Endodermal cell (in vitro differentiated cells): ENCODE results near the gene PCK2. TPM values are rescaled to one million over a fixed set of nuclear protein-coding genes. Genes with fewer than 3 reads are reported as not detected.

Experiments
- DNase-seq: peaks from one replicate; pipeline ENCODE4 v3.0.0-alpha.2; 2017
- H3K27ac ChIP-seq: 2 replicates; pipeline ENCODE4 v1.5.1; 2013; ENCODE audit warnings: mild to moderate bottlenecking, low read depth, low read length, moderate library complexity
- H3K27me3 ChIP-seq: 2 replicates; pipeline ENCODE4 v1.6.1; 2013; ENCODE audit warnings: mild to moderate bottlenecking, low read length, moderate library complexity; ENCODE audit not compliant: insufficient read depth, control insufficient read depth, poor library complexity, severe bottlenecking
- H3K36me3 ChIP-seq: 2 replicates; pipeline ENCODE4 v1.7.0; 2013; ENCODE audit warnings: mild to moderate bottlenecking, low read length, moderate library complexity; ENCODE audit not compliant: control insufficient read depth, insufficient read depth
- H3K4me1 ChIP-seq: one replicate; pipeline ENCODE4 v1.7.0; 2013; ENCODE audit warnings: low read length; ENCODE audit not compliant: control insufficient read depth, insufficient read depth
- H3K4me3 ChIP-seq: 2 replicates; pipeline ENCODE4 v1.5.1; 2013; ENCODE audit warnings: mild to moderate bottlenecking, low read length, moderate library complexity
- H3K9ac ChIP-seq: 2 replicates; pipeline ENCODE4 v1.6.1; 2013; ENCODE audit warnings: mild to moderate bottlenecking, low read length, moderate library complexity; ENCODE audit not compliant: poor library complexity, severe bottlenecking; ENCODE audit errors: extremely low read depth
- H3K9me3 ChIP-seq: 2 replicates; pipeline ENCODE4 v1.6.1; 2013; ENCODE audit warnings: mild to moderate bottlenecking, low read length, moderate library complexity; ENCODE audit not compliant: control insufficient read depth
- H3K27ac Mint-ChIP-seq: 2 replicates; pipeline ENCODE4 v1.8.0; 2020; ENCODE audit warnings: mixed read lengths
- H3K27me3 Mint-ChIP-seq: 2 replicates; pipeline ENCODE4 v1.8.0; 2021; ENCODE audit warnings: mild to moderate bottlenecking, mixed read lengths; ENCODE audit not compliant: insufficient read depth
- H3K36me3 Mint-ChIP-seq: 2 replicates; pipeline ENCODE4 v1.8.0; 2020; ENCODE audit warnings: low read depth, mixed read lengths
- H3K4me1 Mint-ChIP-seq: 2 replicates; pipeline ENCODE4 v1.8.0; 2020; ENCODE audit warnings: mixed read lengths
- H3K4me3 Mint-ChIP-seq: 2 replicates; pipeline ENCODE4 v1.8.0; 2020; ENCODE audit warnings: mild to moderate bottlenecking, moderate library complexity, mixed read lengths
- H3K9me3 Mint-ChIP-seq: 2 replicates; pipeline ENCODE4 v1.8.0; 2020; ENCODE audit warnings: mild to moderate bottlenecking, mixed read lengths
- WGBS, 2 experiments: methylation state at CpG; one replicate each; pipeline versions ENCODE4 v1.1.5 to v1.1.7; 2013; ENCODE audit warnings: missing lambda C conversion rate in 2 of 2, mixed read lengths in 1 of 2; ENCODE audit not compliant: insufficient coverage in 1 of 2, insufficient read length in 1 of 2; 5-methylcytosine and 5-hydroxymethylcytosine counted together
- total RNA-seq, 2 donors: library from RNA; stranded (reverse); fragmentation: NEBNext Ultra II Directional in 1 of 2; extraction: Animal tissue kit (Norgen Biotek cat#: 25700) in 1 of 2; gene quantifications; 2 replicates in 1 of 2; 3 replicates in 1 of 2; pipeline ENCODE4 v1.2.1, GENCODE V29; 2021
- TF ChIP-seq, protein P1 (sequence below): fragments of 200-600 bp; sonication (generic); conservative IDR thresholded peaks from 2 replicates; pipeline ENCODE4 v1.5.0; 2021; ENCODE audit warnings: antibody characterized with exemption, mild to moderate bottlenecking

Gene PCK2
- total RNA-seq, 2 donors from 2014 or later = 37.7 to 42.8 TPM

DNA sequence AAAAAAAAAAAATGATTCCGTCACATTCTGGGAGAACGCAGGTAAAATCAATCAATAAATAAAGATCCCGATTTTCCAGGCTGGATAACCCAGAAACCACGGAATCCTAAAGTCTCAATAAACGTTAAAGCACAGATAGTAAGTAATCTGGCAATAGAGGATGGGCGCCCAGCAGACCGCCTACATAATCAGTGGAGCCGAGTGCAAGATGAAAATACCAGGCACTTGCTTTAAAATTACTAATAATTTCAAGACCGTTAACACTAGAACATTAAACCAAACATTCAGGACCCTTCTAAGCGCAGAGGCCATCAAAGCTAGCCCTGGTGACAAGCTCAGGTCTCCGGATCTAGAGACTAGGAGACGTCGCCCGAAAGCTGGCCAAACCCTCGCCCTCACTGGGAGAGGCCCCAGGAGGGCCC, 19.3 kb downstream of the PCK2 start:
- H3K27me3 ChIP-seq = no peaks in the 10 kb centered on the region
- peaks cover 18% of the 10 kb centered on the region for H3K36me3 ChIP-seq
- peak overlapping the region; percentile 87 for H3K4me3 Mint-ChIP-seq
- no peaks in the 10 kb centered on the region for H3K4me1 ChIP-seq
- peak overlapping the region; percentile 90 for H3K27ac ChIP-seq
- peak overlapping the region; percentile 99 for H3K27ac Mint-ChIP-seq
- H3K36me3 Mint-ChIP-seq = peaks cover 15% of the 10 kb centered on the region
- H3K4me1 Mint-ChIP-seq = peaks cover 18% of the 10 kb centered on the region
- WGBS, 2 experiments = 18 to 22% methylated on average over 6 to 15 of the region's 15 CpGs
- TF ChIP-seq, protein P1, sequence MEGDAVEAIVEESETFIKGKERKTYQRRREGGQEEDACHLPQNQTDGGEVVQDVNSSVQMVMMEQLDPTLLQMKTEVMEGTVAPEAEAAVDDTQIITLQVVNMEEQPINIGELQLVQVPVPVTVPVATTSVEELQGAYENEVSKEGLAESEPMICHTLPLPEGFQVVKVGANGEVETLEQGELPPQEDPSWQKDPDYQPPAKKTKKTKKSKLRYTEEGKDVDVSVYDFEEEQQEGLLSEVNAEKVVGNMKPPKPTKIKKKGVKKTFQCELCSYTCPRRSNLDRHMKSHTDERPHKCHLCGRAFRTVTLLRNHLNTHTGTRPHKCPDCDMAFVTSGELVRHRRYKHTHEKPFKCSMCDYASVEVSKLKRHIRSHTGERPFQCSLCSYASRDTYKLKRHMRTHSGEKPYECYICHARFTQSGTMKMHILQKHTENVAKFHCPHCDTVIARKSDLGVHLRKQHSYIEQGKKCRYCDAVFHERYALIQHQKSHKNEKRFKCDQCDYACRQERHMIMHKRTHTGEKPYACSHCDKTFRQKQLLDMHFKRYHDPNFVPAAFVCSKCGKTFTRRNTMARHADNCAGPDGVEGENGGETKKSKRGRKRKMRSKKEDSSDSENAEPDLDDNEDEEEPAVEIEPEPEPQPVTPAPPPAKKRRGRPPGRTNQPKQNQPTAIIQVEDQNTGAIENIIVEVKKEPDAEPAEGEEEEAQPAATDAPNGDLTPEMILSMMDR = no peak
- H3K9me3 Mint-ChIP-seq = no peaks in the 10 kb centered on the region
- peak overlapping the region; percentile 78 for H3K9ac ChIP-seq
- H3K27me3 Mint-ChIP-seq = no peaks in the 10 kb centered on the region
- H3K4me3 ChIP-seq = peak overlapping the region; percentile 94
- no peak for DNase-seq
- no peaks in the 10 kb centered on the region for H3K9me3 ChIP-seq

DNA sequence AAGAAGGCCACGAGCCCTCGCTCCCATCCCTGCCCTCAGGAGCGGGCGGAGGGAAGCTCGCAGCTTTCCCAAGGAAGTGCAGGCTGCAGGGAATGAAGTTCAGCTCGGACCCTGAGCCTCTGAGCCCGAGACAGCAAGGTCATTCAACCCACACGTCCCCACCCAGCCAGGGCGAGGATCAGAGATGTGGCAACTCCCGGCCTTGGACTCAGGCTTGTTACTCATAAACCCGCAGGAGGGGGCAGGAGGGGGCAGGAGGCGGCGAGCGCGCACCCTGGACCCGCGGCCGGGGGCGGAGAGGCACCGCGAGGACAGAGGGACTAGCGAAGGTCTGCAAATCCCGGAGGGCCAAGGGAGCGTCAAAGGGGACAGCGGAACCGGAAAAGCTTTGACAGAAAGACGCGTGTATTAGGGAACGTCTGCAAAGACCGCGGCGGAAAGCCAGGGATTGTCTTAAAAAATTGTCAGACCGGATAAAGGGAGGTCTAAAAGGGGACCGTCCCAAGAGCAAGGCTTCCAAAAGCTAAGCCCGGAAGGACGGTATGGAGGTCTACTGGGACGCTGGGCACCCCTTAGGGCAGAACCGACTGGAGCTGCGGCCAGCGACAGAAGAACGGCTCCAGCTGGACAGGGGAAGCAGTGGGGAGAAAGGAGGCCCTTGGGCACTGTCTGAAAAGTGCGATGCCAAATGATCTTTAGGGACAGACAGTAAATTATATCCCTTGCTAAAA, 19.9 kb downstream of the PCK2 start:
- peak overlapping the region; percentile 90 for H3K27ac ChIP-seq

GRCh38 chr14:24114532-24115421, 20.7 kb downstream of the PCK2 start, which contains the start of the genes DCAF11 and NRL:
Gene DCAF11, plus strand, starts transcription at chr14:24114777. Its CDS starts 818 bp downstream, at chr14:24115595.
Gene NRL, minus strand, starts transcription at chr14:24114949. Its CDS starts 32,101 bp downstream, at chr14:24082848.
- Histone ChIP-seq H3K27me3 (no peaks in the 10 kb centered on the region), H3K27ac (peak within 1 kb of the TSS; percentile 90), H3K4me3 (peak within 1 kb of the TSS; percentile 94), H3K9me3 (no peaks in the 10 kb centered on the region), H3K4me1 (no peaks in the 10 kb centered on the region), H3K9ac (peak within 1 kb of the TSS; percentile 78), H3K36me3 (peaks cover 32% of the 10 kb centered on the region)
- peaks cover 15% of the 10 kb centered on the region for H3K4me1 Mint-ChIP-seq
- no peaks in the 10 kb centered on the region for H3K27me3 Mint-ChIP-seq
- peaks cover 28% of the 10 kb centered on the region for H3K36me3 Mint-ChIP-seq
- H3K27ac Mint-ChIP-seq = peak within 1 kb of the TSS; percentile 99
- peak within 1 kb of the TSS; percentile 87 for H3K4me3 Mint-ChIP-seq
- DNase-seq = peak; percentile 99
- WGBS, 2 experiments = 0% methylated on average over 17 to 65 of the region's 65 CpGs
- H3K9me3 Mint-ChIP-seq = no peaks in the 10 kb centered on the region
- TF ChIP-seq, protein P1 = no peak

More for the DNA sequence above, 19.9 kb downstream of the PCK2 start:
- peak; percentile 94 for DNase-seq
- Histone ChIP-seq H3K9ac (peak overlapping the region; percentile 78), H3K4me3 (peak overlapping the region; percentile 94), H3K4me1 (no peaks in the 10 kb centered on the region), H3K27me3 (no peaks in the 10 kb centered on the region), H3K36me3 (peaks cover 24% of the 10 kb centered on the region), H3K9me3 (no peaks in the 10 kb centered on the region)
- peak overlapping the region; percentile 87 for H3K4me3 Mint-ChIP-seq
- no peaks in the 10 kb centered on the region for H3K27me3 Mint-ChIP-seq
- peak overlapping the region; percentile 99 for H3K27ac Mint-ChIP-seq
- WGBS, 2 experiments = 0% methylated on average over 24 to 42 of the region's 42 CpGs
- no peaks in the 10 kb centered on the region for H3K9me3 Mint-ChIP-seq
- H3K4me1 Mint-ChIP-seq = peaks cover 16% of the 10 kb centered on the region
- TF ChIP-seq, protein P1 = no peak
- peaks cover 21% of the 10 kb centered on the region for H3K36me3 Mint-ChIP-seq
